Type B pancreatic cell (in vitro differentiated cells): ENCODE data around the gene RERE. TPM values are rescaled to one million over a fixed set of nuclear protein-coding genes. Genes with fewer than 3 reads are reported as not detected.

Source experiments
- DNase-seq: peaks from one replicate; pipeline ENCODE4 v3.0.0; 2021; ENCODE audit warnings: mixed read lengths; ENCODE audit not compliant: unreplicated experiment; ENCODE audit errors: extremely low spot score
- H3K27ac Mint-ChIP-seq: 2 replicates; pipeline ENCODE4 v1.8.0; 2021; ENCODE audit warnings: mild to moderate bottlenecking, mixed read lengths
- H3K27me3 Mint-ChIP-seq: 2 replicates; pipeline ENCODE4 v1.8.0; 2021; ENCODE audit warnings: mixed read lengths
- H3K36me3 Mint-ChIP-seq: 2 replicates; pipeline ENCODE4 v1.8.0; 2021; ENCODE audit warnings: mixed read lengths
- H3K4me1 Mint-ChIP-seq: one replicate; pipeline ENCODE4 v1.8.0; 2021; ENCODE audit warnings: mixed read lengths; ENCODE audit not compliant: unreplicated experiment
- H3K4me3 Mint-ChIP-seq: 2 replicates; pipeline ENCODE4 v1.8.0; 2021; ENCODE audit warnings: mild to moderate bottlenecking, mixed read lengths
- H3K9me3 Mint-ChIP-seq: 2 replicates; pipeline ENCODE4 v1.8.0; 2021; ENCODE audit warnings: mixed read lengths
- total RNA-seq: library from RNA; stranded (reverse); gene quantifications from 2 replicates; pipeline ENCODE4 v1.2.1, GENCODE V29; 2021; ENCODE audit warnings: low replicate concordance
- TF ChIP-seq, protein P1 (sequence below): fragments of 200-600 bp; sonication (generic); conservative IDR thresholded peaks from 2 replicates; pipeline ENCODE4 v1.5.0; 2021; ENCODE audit warnings: antibody characterized with exemption, mild to moderate bottlenecking

Gene RERE
- total RNA-seq, 1 donor from 2014 or later, result 141 TPM

GRCh38 chr1:8328271-8328670 lies 489.2 kb downstream of the RERE start:
- Mint-ChIP-seq H3K27ac (no peak overlapping the region), H3K36me3 (no peaks in the 10 kb centered on the region), H3K4me3 (no peak overlapping the region), H3K9me3 (no peaks in the 10 kb centered on the region), H3K27me3 (no peaks in the 10 kb centered on the region), H3K4me1 (no peaks in the 10 kb centered on the region)
- no peak for DNase-seq
- TF ChIP-seq, protein P1, sequence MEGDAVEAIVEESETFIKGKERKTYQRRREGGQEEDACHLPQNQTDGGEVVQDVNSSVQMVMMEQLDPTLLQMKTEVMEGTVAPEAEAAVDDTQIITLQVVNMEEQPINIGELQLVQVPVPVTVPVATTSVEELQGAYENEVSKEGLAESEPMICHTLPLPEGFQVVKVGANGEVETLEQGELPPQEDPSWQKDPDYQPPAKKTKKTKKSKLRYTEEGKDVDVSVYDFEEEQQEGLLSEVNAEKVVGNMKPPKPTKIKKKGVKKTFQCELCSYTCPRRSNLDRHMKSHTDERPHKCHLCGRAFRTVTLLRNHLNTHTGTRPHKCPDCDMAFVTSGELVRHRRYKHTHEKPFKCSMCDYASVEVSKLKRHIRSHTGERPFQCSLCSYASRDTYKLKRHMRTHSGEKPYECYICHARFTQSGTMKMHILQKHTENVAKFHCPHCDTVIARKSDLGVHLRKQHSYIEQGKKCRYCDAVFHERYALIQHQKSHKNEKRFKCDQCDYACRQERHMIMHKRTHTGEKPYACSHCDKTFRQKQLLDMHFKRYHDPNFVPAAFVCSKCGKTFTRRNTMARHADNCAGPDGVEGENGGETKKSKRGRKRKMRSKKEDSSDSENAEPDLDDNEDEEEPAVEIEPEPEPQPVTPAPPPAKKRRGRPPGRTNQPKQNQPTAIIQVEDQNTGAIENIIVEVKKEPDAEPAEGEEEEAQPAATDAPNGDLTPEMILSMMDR, result no peak

DNA sequence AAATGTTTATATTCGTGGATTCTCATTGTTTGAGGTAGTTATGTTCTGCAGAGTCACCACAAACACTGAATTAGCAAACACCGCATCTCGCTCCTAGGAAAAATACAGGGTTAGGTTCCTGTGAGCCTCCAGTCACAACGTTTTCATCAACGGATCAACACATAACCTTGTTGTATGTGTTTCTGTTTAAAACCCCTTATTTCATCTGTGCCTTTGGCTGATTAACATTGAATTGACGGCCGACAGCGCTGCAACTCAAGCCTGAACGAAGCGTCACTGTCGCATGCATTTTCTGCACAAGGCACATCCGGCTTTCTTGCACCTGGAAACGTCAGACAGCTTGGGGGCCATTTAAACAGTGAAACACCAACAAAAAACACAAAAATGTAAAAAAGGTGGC lies 491.2 kb downstream of the RERE start:
- TF ChIP-seq, protein P1, result no peak
- Mint-ChIP-seq H3K4me1 (no peaks in the 10 kb centered on the region), H3K27me3 (no peaks in the 10 kb centered on the region), H3K36me3 (no peaks in the 10 kb centered on the region), H3K9me3 (no peaks in the 10 kb centered on the region), H3K4me3 (no peak overlapping the region), H3K27ac (no peak overlapping the region)
- no peak for DNase-seq

GRCh38 chr1:8325771-8326170 lies 491.7 kb downstream of the RERE start:
- no peak for DNase-seq
- Mint-ChIP-seq H3K4me3 (no peak overlapping the region), H3K27me3 (peaks cover 2% of the 10 kb centered on the region), H3K27ac (no peak overlapping the region), H3K4me1 (no peaks in the 10 kb centered on the region), H3K9me3 (no peaks in the 10 kb centered on the region), H3K36me3 (no peaks in the 10 kb centered on the region)
- TF ChIP-seq, protein P1, result no peak

- no peaks in the 10 kb centered on the region for H3K36me3 Mint-ChIP-seq
Measured at GRCh38 chr1:8324176-8324810, 493.1 kb downstream of the RERE start.

DNA sequence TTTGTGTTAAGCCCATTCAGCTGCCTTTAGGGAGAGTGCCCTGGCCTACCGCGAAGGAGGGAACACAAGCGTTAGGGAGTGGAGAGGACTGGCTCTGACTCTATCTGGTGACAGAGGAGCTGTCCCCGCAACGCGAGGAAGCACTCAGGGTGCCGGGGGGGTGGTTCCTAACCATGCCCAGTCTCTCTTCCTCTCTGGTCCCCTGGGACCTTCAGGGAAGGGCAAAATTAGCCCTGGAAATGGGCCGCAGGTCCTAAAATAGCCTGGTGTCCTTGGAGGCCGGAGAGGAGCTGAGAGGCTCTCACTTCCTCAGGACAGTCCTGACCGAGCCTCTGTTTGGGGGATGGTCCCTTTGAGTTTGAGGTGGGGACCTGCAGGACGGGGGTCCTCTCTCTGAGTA lies 493.7 kb downstream of the RERE start:
- Mint-ChIP-seq H3K4me3 (no peak overlapping the region), H3K4me1 (no peaks in the 10 kb centered on the region), H3K27ac (no peak overlapping the region), H3K27me3 (peaks cover 9% of the 10 kb centered on the region), H3K9me3 (no peaks in the 10 kb centered on the region), H3K36me3 (no peaks in the 10 kb centered on the region)
- DNase-seq, result no peak
- TF ChIP-seq, protein P1, result no peak

More at GRCh38 chr1:8324176-8324810, 493.1 kb downstream of the RERE start:
- Mint-ChIP-seq H3K4me1 (no peaks in the 10 kb centered on the region), H3K9me3 (no peaks in the 10 kb centered on the region), H3K4me3 (no peak overlapping the region), H3K27me3 (peaks cover 8% of the 10 kb centered on the region), H3K27ac (no peak overlapping the region)
- no peak for DNase-seq
- TF ChIP-seq, protein P1, result no peak
